LNCaP clone FGC (cell line): ENCODE measurements around the gene CA5B.
"Not testable (repeated sequence)": the region's sequence is repeated elsewhere in the genome, so short reads cannot be mapped to it uniquely, and the experiment has no call there.

Experiments
- DNase-seq: peaks from one replicate; pipeline ENCODE4 v3.0.0-alpha.2; 2011; ENCODE audit warnings: low read depth
- H3K4me3 ChIP-seq: 2 replicates; pipeline ENCODE4 v1.5.1; 2011; ENCODE audit warnings: mild to moderate bottlenecking, low read depth, low read length, control low read depth
- TF ChIP-seq, protein P1 (sequence below): IDR thresholded peaks from 2 replicates; pipeline ENCODE4 v1.5.1; 2012; ENCODE audit warnings: mild to moderate bottlenecking; ENCODE audit not compliant: control insufficient read depth, insufficient read depth; ENCODE audit errors: extremely low read depth

Gene CA5B, protein sequence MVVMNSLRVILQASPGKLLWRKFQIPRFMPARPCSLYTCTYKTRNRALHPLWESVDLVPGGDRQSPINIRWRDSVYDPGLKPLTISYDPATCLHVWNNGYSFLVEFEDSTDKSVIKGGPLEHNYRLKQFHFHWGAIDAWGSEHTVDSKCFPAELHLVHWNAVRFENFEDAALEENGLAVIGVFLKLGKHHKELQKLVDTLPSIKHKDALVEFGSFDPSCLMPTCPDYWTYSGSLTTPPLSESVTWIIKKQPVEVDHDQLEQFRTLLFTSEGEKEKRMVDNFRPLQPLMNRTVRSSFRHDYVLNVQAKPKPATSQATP

DNA sequence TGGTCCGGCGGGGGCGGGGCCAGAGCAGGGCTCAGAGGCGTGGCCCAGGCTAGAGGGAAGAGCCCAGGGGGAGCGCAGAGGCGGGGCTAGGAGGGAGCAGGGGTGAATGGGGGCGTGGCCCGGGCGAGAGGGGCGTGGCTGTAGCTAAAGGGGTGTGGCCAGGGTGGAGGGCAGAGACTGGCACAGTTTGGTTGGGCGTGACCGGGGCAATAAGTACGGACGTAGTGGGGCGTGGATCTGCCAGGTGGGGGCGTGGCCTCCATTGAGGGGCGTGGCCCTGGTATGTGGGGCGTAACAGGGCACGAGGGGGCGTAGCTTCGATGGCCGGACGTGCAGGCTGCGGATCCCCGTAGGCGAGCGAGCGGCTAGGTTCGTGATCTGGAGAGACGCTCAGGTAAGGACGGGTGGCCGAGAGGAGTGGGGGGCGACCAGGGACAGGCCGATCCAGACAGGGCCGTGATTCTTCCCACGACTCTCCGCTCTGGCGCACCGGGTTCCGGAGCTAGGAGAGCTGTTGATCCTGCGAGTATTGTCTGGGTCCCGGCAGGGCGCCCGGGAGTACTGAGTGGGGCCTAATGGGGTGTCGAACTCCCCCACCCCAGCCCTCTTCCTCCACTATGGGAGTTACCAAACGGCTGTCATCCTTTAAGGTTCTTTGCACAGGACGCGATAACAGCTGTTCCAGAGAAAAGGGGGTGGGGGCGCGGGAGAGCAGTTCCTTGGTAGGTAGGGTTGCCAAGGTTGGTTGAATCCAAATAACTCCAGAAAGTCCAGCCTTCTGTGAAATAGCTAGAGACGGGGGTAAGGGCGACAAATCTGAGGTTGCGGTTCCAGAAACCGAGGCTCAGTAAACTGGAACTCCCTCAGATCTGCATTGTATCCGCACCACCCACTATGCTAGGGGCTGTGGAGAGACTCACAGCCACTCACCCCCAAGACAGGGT, at the start of gene CA5B:
Gene CA5B, plus strand, starts transcription at position 312 of the 944 bp plus-strand sequence. CDS start 11,754 bp downstream, outside the sequence.
- DNase-seq: peak; percentile 80
- TF ChIP-seq, protein P1, sequence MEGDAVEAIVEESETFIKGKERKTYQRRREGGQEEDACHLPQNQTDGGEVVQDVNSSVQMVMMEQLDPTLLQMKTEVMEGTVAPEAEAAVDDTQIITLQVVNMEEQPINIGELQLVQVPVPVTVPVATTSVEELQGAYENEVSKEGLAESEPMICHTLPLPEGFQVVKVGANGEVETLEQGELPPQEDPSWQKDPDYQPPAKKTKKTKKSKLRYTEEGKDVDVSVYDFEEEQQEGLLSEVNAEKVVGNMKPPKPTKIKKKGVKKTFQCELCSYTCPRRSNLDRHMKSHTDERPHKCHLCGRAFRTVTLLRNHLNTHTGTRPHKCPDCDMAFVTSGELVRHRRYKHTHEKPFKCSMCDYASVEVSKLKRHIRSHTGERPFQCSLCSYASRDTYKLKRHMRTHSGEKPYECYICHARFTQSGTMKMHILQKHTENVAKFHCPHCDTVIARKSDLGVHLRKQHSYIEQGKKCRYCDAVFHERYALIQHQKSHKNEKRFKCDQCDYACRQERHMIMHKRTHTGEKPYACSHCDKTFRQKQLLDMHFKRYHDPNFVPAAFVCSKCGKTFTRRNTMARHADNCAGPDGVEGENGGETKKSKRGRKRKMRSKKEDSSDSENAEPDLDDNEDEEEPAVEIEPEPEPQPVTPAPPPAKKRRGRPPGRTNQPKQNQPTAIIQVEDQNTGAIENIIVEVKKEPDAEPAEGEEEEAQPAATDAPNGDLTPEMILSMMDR: 0 out of 2 replicates have a peak, but pooled peaks have one; percentile 6
- peak within 1 kb of the TSS; percentile 57 for H3K4me3 ChIP-seq

DNA sequence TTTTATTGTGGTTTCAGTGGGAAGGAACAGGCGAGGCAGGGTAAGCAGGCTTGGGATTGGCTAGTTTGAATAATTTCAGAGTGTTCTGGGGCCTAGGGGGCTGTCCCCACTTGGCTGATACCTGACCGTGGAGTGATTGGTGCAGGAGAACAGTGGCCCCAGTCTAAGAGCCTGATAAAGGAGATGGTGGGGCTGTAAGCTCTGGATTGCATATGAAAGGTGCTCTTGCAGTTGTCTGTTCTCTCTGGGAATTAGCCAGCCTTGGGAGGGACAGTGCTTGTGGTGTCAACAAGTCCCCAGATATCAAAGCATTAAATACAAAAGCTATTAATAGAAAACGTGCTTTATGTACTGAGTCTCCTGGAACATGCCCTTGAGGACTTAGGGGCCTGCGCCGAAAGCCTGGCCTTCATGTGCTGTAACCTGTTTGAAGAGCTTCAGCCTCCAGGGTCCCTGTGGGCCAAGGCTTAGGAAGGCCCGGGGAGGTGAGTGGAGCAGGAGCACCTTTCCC, 43.1 kb upstream of the CA5B start:
- TF ChIP-seq, protein P1: no peak
- no peak overlapping the region for H3K4me3 ChIP-seq
- no peak for DNase-seq

DNA sequence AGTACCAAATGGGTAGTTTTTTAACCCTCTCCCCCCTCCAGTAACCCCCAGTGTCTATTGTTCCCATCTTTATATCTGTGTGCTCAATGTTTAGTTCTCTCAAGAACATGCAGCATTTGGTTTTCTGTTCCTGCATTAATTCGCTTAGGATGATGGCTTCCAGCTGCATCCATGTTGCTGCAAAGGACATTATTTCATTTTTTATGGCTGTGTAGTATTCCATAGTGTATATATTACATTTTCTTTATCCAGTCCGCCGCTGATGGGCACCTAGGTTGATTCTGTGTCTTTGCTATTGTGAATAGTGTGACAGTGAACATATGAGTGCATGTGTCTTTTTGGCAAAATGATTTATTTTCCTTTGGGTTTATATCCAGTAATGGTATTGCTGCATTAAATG, 41.6 kb upstream of the CA5B start:
- no peak for DNase-seq
- H3K4me3 ChIP-seq: no peak overlapping the region
- TF ChIP-seq, protein P1: no peak

DNA sequence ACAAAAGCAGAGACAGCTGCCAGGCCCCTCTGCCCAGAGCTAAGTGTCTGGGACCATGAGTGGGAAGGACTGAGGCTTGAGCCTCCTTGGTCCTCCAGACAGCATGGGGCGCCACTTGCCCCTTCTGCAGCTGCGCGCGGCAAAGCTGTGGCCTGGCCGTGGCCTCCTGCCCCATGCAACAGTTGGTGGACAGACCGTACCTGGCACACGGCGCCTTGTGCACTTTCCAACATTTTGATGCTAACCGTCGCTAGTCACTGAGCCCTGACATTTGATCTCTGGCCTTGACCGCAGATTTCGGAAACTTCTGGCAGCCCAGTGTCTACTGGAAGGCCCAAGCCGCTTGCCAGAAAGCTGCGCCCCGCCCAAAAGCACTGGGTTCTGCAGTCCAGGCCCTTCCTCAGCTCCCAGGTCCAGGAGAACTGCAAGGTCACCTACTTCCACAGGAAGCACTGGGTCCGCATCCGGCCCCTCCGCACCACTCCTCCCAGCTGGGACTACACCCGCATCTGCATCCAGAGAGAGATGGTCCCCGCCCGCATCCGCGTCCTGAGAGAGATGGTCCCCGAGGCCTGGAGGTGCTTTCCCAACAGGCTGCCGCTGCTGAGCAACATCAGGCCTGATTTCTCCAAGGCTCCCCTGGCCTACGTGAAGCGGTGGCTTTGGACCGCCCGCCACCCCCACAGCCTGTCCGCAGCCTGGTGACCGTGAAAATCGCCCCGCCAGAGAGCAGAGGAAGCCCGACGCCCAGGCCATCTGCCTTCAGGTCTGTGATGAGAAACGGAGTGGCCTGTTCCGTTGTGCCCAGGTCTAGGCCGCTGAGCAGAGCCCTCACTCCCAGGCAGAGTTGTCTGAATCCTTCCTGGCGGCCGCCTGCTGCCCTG, 35.3 kb upstream of the CA5B start:
- TF ChIP-seq, protein P1: no peak
- no peak overlapping the region for H3K4me3 ChIP-seq
- no peak for DNase-seq

DNA sequence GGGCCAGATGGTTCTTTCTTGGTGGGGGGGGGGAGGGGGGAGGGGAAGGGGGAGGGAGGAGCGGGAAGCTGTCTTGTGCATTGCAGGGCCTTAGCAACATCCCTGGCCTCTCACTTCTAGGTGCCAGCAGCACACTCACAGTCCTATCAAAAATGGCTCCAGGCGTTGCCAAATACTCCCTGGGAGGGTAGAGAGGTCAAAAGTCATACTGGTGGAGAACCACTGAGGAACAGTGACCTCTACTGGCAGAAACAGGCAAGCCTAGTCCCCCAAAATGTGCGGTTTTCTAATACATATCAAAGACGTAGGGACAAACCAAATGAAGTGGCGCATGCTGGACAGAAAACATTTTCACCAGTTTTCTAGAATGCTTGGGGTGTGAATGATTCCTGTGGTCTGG, 34.3 kb upstream of the CA5B start:
- not testable (repeated sequence) for H3K4me3 ChIP-seq

DNA sequence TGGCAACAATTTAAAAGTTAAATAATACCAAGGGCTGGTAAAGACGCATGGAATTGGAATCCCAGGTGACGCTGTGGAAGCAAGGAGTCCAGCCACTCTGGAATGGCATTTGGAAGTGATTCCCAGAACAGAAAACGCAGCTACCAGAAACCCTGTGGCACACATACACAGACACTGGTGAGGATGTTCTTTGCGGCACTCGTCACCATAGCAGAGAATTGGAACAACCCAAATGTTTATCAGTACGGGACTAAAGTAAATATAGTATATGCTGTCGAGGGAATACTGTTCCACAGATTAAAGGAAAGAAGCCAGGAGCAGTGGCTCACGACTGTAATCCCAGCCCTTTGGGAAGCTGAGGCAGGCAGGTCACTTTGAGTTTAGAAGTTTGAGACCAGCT, 33.8 kb upstream of the CA5B start:
- not testable (repeated sequence) for DNase-seq, H3K4me3 ChIP-seq

More for the DNA sequence above, 34.3 kb upstream of the CA5B start:
- DNase-seq: not testable (repeated sequence)

DNA sequence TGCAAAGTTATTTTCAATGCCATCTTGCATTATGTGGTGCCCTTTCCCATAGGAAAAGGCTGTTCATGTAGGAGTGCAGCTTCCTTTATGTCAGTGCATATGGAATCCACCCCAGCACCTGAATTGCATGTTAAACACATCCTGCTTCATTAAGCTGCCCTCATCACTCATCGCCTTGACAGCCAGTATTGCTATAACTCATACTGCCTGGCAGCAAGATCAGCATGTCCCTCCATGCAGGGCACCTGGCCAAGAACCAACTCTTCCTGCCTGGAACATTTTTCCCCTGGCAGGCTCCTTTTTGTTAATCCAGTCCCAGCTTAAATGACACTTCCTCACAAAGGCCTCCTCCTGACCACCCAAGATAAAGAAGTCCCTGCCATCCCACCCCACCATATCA, 23.5 kb upstream of the CA5B start:
- no peak overlapping the region for H3K4me3 ChIP-seq
- TF ChIP-seq, protein P1: no peak
- DNase-seq: peak; percentile 44
